WTC11 (cell line): Measurements from ENCODE around the gene TEKTIP1.

Experiments
- CTCF ChIP-seq: fragments of 200-600 bp; IDR thresholded peaks from 2 replicates; pipeline ENCODE4 v1.8.0; 2022; ENCODE audit warnings: antibody characterized with exemption
- ESRRA ChIP-seq: sonication (generic); formaldehyde crosslinking; IDR thresholded peaks from 2 replicates; pipeline ENCODE4 v1.8.1; 2022; ENCODE audit warnings: mild to moderate bottlenecking, missing genetic modification reagents, borderline replicate concordance
- HMGXB4 ChIP-seq: sonication (generic); formaldehyde crosslinking; IDR thresholded peaks from 2 replicates; pipeline ENCODE4 v1.8.1; 2023; ENCODE audit warnings: mild to moderate bottlenecking, moderate library complexity, missing genetic modification reagents
- SP1 ChIP-seq: sonication (generic); formaldehyde crosslinking; conservative IDR thresholded peaks from 2 replicates; pipeline ENCODE4 v1.8.1; 2022; ENCODE audit warnings: missing genetic modification reagents
- USF2 ChIP-seq: sonication (generic); formaldehyde crosslinking; IDR thresholded peaks from 2 replicates; pipeline ENCODE4 v1.8.1; 2023; ENCODE audit warnings: mild to moderate bottlenecking, missing genetic modification reagents, moderate library complexity
- ZNF416 ChIP-seq: fragments of 250-450 bp; sonication (Bioruptor Pico); IDR thresholded peaks from 2 replicates; pipeline ENCODE4 v1.9.0; 2021; ENCODE audit warnings: mild to moderate bottlenecking, inconsistent platforms

GRCh38 chr19:3535981-3536380, 3.0 kb upstream of the TEKTIP1 start:
- no peak for TF ChIP-seq USF2
- TF ChIP-seq ESRRA (CRISPR knock-in tag) = no peak
- TF ChIP-seq HMGXB4 (CRISPR knock-in tag) = no peak
- TF ChIP-seq ZNF416 (CRISPR knock-in tag) = no peak
- no peak for TF ChIP-seq SP1
- no peak for TF ChIP-seq CTCF
